Stimulated activated CD4-positive, alpha-beta T cell treated with anti-CD3 and anti-CD28 coated beads, Interleukin-15, amount 100 ng/mL, for 24 hours (primary cell): Measurements from ENCODE around the gene TMEM150A.
"Not testable (repeated sequence)": the region's sequence is repeated elsewhere in the genome, so short reads cannot be mapped to it uniquely, and the experiment has no call there.

ENCODE experiments used
- DNase-seq: peaks from one replicate; pipeline ENCODE4 v3.0.0-alpha.2; 2020

TMEM150A gene

DNA sequence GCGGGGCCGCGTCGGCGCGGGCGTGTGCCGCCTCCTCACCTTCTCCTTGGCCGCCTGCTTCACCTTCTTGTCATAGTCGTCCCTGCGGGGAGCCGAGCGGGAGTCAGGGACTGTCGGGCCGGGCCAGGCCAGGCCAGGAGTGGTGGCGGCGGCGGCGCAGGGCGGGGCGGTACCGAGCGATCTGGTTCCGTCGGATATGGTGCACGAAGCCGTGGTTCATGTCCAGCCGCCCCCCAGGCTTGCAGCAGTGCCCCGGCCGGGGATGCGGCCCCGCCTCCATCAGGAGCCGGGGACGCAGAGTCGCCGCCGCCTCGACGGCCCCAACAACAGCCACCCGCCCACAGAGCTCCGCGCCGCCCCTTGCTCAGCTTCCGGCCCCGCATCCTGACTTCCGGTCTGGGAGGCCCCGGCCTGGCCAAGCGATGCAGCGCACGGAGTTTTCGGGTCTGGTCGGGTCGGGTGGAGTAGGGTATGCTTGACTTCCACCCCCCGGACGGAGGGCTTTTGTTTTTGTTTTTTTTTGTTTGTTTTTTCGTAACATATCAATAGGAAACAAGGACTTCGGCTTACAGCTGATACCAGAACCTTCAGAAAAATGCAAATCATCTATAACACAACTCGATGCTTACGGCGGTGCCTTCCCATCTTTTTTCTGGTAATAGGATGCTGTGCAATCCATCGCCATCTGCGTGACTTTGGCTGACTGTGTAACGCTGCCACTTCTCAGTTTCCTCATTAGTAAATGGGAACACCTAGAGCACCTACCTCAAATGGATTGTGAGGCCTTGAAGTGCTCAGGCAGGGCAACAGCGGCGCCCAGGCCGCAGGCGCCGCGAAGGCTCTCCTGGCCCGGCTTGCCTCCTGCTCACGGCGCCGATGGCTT is 9.4 kb upstream of the TMEM150A start, which contains the start of gene C2orf68:
Gene C2orf68, minus strand, starts transcription at position 362 of the 883 bp plus-strand sequence. Its CDS starts 82 bp downstream, at position 280.
- peak; percentile 94 for DNase-seq

DNA sequence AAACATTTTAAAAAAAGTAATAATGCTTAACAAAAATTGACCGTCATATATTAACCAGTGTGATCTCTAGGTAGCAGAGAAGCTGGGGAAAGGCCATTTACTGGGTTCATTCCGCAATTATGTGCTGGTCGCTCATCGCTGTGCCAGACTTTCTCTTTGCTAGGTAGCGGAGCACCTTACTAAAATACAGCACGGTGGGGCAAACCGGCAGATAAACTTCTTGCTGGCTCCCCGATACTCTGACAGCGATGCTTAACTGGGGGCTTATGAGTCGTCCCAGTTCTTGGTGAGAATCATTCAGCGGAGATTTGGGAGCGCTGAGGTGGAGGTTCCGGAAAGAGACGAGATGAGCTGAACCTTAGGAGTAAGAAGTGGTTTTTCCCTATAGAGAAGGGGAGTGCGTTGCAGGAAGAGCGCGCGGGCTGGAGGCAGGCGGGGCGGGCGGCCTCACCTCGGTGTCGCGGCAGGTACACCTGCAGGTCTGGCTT is 8.8 kb upstream of the TMEM150A start:
- DNase-seq = peak; percentile 13

DNA sequence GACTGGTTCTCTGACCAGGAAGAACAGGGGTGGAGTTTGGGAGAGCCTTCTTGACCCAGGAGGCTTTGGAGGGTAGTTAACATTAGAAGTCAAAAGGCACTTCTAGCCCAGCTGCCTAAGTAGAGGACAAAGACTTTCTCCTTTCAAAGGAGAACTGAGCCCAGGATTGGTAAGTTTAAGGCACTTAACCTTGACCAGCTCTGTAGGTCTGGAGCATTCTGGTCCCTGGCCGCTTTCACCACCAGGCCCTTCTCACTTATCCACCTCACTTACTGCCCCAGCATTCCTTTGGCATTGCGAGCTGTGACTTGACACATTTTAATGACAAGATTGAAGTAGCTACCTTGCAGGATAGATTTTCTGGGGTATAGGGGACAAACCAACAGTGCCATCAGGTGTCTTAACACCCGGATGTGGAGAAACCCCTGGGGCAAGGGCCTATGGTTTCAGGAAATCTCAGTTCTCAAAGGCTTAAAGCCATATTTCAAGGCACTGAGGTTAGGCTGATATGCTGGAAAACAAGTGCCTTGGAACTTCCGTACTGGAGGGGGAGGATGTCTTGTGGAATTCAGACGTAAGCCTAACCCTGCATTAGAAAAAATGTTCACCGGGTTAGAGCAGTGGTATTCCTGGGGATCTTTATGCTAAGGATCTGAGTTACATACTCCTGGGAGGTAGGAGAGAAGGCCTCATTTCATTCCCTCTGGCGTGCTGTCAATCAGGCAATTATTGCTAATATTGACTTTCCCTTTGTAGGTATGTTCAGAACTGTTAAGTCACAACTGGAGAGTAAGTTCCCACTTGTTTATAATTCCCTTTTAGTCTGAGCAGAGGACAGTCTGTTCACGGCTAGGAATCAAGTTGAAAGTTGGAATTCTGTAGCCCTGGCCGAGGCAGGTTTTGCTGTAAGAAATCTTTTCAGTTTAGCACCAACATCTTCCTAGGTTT is 5.0 kb upstream of the TMEM150A start:
- DNase-seq = no peak

DNA sequence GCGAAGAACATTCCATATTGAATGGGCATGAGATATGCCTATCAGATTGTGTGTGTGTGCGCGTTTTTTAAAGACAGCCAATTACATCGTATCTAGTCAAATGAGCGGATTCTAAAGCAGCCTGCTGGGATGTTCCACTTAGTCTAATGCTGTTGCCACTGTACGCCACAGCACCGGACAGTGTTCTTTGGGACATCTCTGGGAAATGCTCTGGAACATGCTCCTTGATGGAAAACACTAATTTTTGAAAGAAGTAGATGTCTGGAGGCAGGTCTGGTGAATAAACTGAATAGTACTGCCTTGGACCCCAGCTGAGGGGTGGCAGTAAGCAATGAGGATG is 3.6 kb upstream of the TMEM150A start:
- DNase-seq = no peak

DNA sequence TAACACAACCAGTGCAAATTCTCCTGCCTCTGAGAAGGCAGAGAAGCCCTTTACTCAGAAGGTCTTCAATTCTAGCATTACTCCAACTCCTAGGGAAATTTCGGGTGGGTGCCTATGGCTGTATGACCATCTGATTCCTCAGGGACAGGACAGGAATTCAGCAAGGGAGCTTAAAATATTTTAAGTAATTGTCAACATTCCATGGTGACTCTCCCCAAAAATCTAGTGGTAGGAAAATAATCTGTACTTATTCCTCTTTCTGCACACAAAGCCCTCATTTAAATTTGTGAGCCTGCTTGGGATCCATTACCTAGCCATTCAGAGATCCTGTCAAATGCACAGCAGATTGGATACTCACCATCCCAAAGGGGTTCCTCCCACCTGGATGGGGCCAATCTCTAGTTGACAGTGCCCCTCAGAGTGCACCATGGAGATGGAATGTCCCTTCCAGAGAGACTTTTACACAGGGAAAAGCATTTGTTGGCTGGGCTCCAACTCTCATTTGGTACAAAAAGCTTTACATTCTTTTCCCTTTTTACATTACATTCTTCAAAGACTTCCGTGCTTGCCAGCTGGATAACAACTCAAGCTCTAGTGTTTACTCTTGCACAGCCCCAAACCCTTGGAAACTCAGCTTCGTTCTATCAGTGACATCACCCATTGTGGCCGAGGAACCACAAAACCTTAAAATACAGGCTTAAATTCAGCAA is 3.1 kb upstream of the TMEM150A start:
- DNase-seq = no peak

DNA sequence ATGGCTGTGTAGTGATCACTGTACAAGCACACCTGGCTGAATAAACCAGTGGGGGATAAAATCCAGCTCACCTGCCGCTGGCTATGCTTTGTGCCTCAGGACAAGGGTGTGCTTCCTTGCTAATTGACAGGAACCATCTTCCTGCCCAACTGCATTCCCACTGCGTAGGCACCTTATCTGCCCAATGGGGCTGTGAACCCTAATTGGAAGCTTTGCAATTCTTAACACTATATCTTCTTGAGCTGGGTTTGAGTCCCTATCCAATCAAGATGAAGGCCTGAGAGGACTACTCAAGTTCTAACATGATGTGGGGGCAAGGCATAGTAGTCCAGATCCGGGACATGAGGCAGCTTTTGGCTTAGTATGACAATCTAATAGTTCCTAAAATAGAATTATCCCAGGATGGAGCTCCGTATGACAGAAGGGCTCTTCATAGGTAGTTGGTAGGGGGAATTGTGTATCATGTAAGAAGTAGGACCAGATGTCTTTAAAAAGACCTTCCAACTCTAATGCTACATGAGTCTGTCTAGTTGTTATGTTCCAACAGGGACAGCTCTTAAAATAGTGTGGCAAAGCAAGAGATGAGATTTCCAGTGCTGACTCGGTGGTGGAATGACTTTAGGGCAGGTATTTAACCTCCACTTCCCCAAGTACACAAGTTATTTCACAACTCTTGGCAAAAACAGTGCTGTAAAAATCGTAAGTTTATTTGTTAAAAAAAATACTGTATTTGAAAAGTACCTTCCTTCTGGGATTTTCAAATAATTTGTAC is 2.3 kb upstream of the TMEM150A start:
- DNase-seq = no peak

- DNase-seq = not testable (repeated sequence)
Measured at GRCh38 chr2:85604133-85604444, 1.6 kb upstream of the TMEM150A start.

GRCh38 chr2:85601771-85602475 is 575 bp downstream of the TMEM150A start:
- DNase-seq = no peak

GRCh38 chr2:85600951-85601770 is 1.3 kb downstream of the TMEM150A start:
- no peak for DNase-seq

- no peak for DNase-seq
Measured at GRCh38 chr2:85600235-85600575, 2.3 kb downstream of the TMEM150A start.

DNA sequence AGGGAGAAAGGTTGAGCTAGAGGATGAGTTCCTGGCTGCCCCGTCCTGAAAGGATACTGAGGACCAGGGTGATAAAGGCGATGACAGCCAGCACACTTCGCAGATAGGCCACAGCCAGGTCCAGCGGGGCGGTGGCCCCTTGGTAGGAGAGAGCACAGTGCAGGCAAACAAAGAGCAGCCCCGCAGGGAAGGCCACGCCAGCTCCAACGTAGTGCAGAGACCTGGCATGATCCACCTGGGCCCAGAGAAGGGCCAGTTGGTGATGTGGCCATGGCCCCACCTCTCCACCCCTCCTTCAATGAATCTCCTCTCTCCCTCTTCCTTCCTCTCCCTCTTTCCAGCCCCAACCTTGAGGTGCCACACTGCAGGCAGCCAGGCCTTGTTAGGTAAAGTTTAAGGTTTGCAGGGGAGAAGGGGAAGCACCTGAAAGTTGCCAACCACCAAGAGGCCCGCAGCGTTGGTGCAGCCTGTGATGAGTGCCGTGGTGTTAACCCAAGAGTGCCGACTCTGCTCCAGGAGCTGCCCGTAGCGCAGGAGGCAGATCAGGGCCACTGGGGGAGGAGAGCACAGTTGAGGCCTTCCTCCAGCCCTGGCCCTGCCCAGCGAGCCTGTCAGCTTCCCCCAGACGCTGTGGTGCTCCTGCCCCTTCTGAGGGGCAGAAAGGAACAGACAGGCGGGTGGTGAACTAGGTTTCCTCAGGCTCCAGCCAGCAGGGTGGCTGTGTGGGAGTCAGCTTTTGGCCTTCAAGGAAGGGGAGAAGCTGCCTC is 2.8 kb downstream of the TMEM150A start:
- DNase-seq = no peak

DNA sequence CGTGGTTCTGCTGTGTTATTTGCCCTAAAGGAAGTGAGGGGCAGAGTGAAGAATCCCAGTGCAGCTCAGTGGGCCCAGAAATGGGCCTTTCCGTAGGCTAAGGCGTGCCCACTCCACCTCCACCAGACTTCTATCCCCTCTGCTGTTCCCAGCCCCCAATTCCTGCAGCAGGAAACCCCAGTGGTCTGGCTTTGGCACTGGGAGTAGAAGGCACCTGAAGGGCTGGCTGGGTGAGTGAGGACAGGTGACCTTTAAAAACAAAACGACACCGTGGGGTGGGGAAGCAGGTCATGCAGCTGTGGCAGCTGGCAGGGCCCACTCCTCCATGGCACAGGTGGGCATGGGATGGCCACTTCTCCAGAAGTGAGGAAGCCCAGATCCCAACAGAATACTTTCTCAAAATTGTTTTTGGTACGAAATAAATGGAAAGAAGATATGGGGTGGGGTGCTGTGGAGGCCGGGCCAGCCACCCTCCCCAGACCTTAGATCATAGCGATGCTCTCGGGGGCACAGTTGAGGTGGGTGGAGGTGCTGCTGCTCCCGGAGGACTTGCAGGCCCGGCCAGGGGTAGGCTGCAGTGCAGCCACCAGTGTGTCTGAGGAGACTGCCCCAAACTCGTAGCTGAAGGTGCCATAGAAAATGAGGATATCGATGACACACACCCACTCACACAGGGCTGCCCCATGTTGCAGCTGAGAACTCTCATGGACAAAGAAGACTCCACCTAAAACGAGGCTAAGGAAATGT is 3.7 kb downstream of the TMEM150A start:
- DNase-seq = no peak

GRCh38 chr2:85597241-85597640 is 5.3 kb downstream of the TMEM150A start:
- no peak for DNase-seq

DNA sequence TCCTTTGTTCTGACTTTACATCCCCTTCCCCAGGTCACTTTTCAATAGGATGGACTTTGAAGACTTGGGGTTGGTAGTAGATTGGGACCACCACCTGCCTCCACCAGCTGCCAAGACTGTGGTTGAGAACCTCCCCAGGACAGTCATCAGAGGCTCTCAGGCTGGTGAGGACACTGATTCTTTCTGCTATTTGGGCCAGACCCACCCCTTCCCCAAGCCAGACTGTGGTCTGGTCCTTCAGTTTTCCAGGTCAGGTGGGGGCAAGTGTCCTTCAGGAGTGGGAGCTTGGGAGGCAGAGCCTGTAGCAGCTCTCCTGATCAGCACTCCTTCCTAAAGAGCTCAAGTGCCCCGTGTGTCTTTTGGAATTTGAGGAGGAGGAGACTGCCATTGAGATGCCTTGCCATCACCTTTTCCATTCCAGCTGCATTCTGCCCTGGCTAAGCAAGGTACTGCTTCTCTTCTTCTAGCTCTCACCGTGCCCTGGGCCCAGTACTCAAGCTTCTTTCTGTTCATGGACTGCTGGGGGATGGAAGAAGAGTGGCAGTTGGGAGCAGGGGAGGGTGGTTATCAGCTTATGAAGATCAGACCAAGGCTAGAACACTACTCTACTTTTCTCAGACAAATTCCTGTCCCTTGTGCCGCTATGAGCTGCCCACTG is 5.9 kb downstream of the TMEM150A start:
- no peak for DNase-seq

DNA sequence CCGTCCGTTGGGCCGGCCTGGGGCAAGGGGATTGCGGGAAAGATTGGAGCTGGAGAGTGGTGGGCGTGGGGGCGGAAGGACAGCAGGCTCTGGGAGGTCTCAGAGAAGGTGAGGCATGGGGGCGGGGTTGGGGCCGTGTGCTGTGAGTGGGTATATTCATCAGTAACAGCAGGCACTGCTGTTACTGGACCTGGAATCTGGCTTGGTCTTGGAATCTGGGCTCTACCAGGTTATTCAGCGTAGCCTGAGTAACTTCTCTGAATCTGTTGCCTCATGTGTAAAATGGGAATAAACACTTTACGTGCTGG is 6.5 kb downstream of the TMEM150A start:
- DNase-seq = peak; percentile 55

DNA sequence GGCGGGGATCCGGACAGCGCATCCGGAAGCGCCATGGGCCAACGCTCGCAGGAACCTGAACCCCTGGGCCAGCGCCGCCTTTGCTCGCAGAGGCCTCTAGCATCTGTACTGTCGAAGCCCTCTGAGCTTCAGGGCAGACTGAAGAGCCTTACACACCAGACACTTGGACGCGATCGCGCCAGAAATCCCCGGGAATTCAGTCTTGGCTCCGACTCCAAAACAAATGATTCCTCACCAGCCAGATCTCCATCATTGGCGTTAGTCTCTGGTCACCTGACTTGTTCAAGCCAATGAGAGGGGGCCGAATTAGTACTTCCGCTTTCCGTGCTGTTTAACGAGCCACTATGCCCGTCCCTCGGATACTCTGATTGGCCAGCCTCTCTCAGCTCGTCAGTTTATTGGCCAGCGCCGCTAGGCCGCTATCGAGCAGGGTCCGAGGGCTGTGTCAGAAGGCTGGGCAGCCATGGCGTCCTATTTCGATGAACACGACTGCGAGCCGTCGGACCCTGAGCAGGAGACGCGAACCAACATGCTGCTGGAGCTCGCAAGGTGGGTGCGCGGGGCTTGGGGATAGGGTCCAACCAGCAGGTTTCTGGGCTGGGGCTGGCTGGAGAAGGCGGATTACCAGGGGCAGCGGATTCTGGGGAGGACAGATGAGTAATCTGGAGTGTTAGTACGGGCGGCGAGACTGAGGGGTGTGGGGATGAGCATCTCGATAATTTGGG is 7.0 kb downstream of the TMEM150A start, which contains the start of gene RNF181:
Gene RNF181, plus strand, starts transcription at position 445 of the 725 bp plus-strand sequence. Its CDS starts 19 bp downstream, at position 464.
- peak; percentile 93 for DNase-seq

DNA sequence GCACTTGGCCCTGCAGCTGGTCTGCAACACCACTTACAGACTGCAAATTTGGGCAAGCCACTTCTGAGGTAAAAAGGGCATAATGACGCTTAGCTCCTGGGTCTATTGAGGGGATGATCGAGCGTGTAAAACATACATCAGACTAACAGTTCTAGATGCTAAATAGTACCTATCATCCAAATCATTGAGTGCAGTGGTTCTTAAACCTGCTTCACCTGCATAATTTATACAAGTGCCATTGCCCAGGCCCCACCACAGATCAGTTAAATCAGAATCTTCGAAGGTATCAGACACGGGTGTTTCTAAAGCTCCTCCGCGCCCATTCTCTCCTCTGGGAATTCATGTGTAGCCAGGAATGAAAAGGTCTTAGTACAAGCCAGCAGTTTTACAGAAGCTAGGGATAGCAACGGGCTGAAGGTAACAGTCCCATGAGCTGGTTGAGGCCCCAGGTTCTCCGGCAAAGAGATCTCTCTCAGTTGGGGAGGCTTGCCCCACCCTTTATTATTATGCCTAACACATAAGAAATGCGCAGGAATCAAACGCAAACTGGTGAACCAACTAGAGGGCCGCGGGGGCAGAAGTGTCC is 7.7 kb downstream of the TMEM150A start:
- no peak for DNase-seq

GRCh38 chr2:85593023-85593422 is 9.5 kb downstream of the TMEM150A start:
- no peak for DNase-seq
